Liver (tissue), 3 donors: ENCODE data around the gene RNF217.

Experiments used
- CTCF ChIP-seq: fragments of 150-350 bp; IDR thresholded peaks from 2 replicates; pipeline ENCODE4 v1.5.1; 2017; ENCODE audit warnings: improper control_type of control experiment, low read depth, low read length; ENCODE audit not compliant: missing input control
- EGR1 ChIP-seq, 2 donors: IDR thresholded peaks; 2 replicates each; pipeline ENCODE4 v1.6.1; 2016 to 2018; ENCODE audit warnings: antibody characterized with exemption in 2 of 2, low read depth in 2 of 2
- REST ChIP-seq: IDR thresholded peaks from 2 replicates; pipeline ENCODE4 v1.6.1; 2016; ENCODE audit warnings: antibody characterized with exemption, mild to moderate bottlenecking
- donor health status: healthy.
- donor health status: healthy.

GRCh38 chr6:124917769-124918168, 44.5 kb upstream of the RNF217 start:
- TF ChIP-seq EGR1 (IDR thresholded peaks at IDR 0.05; ENCODE audit: low read depth in 2 of 2), result no peak
- TF ChIP-seq REST, result no peak
- no peak for TF ChIP-seq CTCF
